ENCODE data around the gene PEAK1. TPM values are rescaled to one million over a fixed set of nuclear protein-coding genes. Genes with fewer than 3 reads are reported as not detected.

The PEAK1 gene
- total RNA-seq, 1 donor from 2014 or later: 125 TPM

- Mint-ChIP-seq H3K36me3 (ENCODE audit: unreplicated experiment) (peaks cover 2% of the 10 kb centered on the region), H3K4me1 (ENCODE audit: unreplicated experiment) (peaks cover 46% of the 10 kb centered on the region), H3K27ac (ENCODE audit: unreplicated experiment) (no peak overlapping the region), H3K4me3 (ENCODE audit: unreplicated experiment) (no peak overlapping the region), H3K9me3 (ENCODE audit: unreplicated experiment) (no peaks in the 10 kb centered on the region), H3K27me3 (ENCODE audit: unreplicated experiment) (no peaks in the 10 kb centered on the region)
- no peak for DNase-seq (ENCODE audit: extremely low spot score, unreplicated experiment)
- no peak for TF ChIP-seq CTCF (IDR thresholded peaks at IDR 0.05)
Observed at GRCh38 chr15:77414789-77415442, 5.0 kb downstream of the PEAK1 start.

- Mint-ChIP-seq H3K9me3 (ENCODE audit: unreplicated experiment) (no peaks in the 10 kb centered on the region), H3K4me1 (ENCODE audit: unreplicated experiment) (peaks cover 57% of the 10 kb centered on the region), H3K27me3 (ENCODE audit: unreplicated experiment) (no peaks in the 10 kb centered on the region), H3K36me3 (ENCODE audit: unreplicated experiment) (no peaks in the 10 kb centered on the region), H3K4me3 (ENCODE audit: unreplicated experiment) (no peak overlapping the region), H3K27ac (ENCODE audit: unreplicated experiment) (no peak overlapping the region)
- no peak for TF ChIP-seq CTCF (IDR thresholded peaks at IDR 0.05)
- no peak for DNase-seq (ENCODE audit: extremely low spot score, unreplicated experiment)
Observed at GRCh38 chr15:77413699-77414349, 6.1 kb downstream of the PEAK1 start.

DNA sequence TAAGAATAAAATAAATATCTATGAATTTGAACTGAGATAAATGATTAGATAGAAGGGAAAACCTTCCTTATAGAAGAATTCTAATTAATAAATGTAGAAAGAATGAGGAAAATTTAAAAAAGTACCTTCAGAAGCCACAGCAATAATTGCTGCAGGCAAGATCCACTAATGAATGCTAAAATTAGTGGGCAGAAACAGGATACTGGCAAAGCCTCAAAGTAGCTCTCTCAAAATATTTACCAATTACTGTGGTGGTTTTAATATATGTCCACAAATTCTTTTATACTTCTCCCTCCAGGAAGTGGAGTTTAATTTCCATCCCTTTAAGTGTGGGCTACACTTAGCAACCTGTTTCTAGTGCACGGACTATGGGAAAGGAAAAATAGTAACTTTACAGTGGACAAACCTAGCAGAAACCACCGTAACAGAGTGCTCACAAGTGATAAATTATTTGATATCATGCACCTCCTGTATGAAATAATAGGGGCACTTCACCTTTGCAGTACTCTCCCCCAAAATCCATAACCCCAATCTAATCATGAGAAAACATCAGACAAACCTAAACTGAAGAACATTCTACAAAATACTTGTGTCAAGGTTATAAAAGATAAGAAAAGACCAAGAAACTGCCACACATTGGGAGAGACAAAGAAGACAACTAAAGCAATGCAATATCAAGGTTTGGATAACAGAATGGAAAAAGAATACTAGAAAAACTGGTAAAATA lies 6.8 kb downstream of the PEAK1 start:
- no peaks in the 10 kb centered on the region for H3K9me3 Mint-ChIP-seq (ENCODE audit: unreplicated experiment)
- no peak for DNase-seq (ENCODE audit: extremely low spot score, unreplicated experiment)
- no peak overlapping the region for H3K27ac Mint-ChIP-seq (ENCODE audit: unreplicated experiment)
- H3K4me1 Mint-ChIP-seq (ENCODE audit: unreplicated experiment): peaks cover 55% of the 10 kb centered on the region
- H3K4me3 Mint-ChIP-seq (ENCODE audit: unreplicated experiment): no peak overlapping the region
- H3K36me3 Mint-ChIP-seq (ENCODE audit: unreplicated experiment): no peaks in the 10 kb centered on the region
- H3K27me3 Mint-ChIP-seq (ENCODE audit: unreplicated experiment): no peaks in the 10 kb centered on the region
- TF ChIP-seq CTCF (IDR thresholded peaks at IDR 0.05): no peak

GRCh38 chr15:77411619-77411976 lies 8.3 kb downstream of the PEAK1 start:
- no peak for DNase-seq (ENCODE audit: extremely low spot score, unreplicated experiment)
- TF ChIP-seq CTCF (IDR thresholded peaks at IDR 0.05): no peak
- no peaks in the 10 kb centered on the region for H3K27me3 Mint-ChIP-seq (ENCODE audit: unreplicated experiment)
- peaks cover 47% of the 10 kb centered on the region for H3K4me1 Mint-ChIP-seq (ENCODE audit: unreplicated experiment)
- peaks cover 10% of the 10 kb centered on the region for H3K36me3 Mint-ChIP-seq (ENCODE audit: unreplicated experiment)
- H3K9me3 Mint-ChIP-seq (ENCODE audit: unreplicated experiment): peaks cover 10% of the 10 kb centered on the region
- no peak overlapping the region for H3K4me3 Mint-ChIP-seq (ENCODE audit: unreplicated experiment)
- no peak overlapping the region for H3K27ac Mint-ChIP-seq (ENCODE audit: unreplicated experiment)
